Thyroid gland (tissue), 4 donors: Measurements from ENCODE around the gene PRKX.

Experiments used
- CTCF ChIP-seq, 6 experiments: fragments of 200-600 bp in 3 of 6; fragments of 450-650 bp in 3 of 6; sonication (generic) in 3 of 6; IDR thresholded peaks; one replicate each; pipeline ENCODE4 v1.5.1; 2016 to 2019; ENCODE audit warnings: antibody characterized with exemption in 6 of 6, mild to moderate bottlenecking in 2 of 6, inconsistent platforms in 1 of 6, moderate library complexity in 1 of 6
- POLR2A ChIP-seq, 2 donors: fragments of 450-650 bp; IDR thresholded peaks; one replicate each; pipeline ENCODE4 v1.6.1; 2017; ENCODE audit warnings: antibody characterized with exemption in 2 of 2, mild to moderate bottlenecking in 2 of 2, moderate library complexity in 1 of 2

- TF ChIP-seq CTCF (IDR thresholded peaks at IDR 0.05) (no peak), POLR2A (IDR thresholded peaks at IDR 0.05) (no peak)
Observed at GRCh38 chrX:3728454-3728853, 15.0 kb upstream of the PRKX start.
